ENCODE data around the gene DNHD1.

DNHD1 gene

DNA sequence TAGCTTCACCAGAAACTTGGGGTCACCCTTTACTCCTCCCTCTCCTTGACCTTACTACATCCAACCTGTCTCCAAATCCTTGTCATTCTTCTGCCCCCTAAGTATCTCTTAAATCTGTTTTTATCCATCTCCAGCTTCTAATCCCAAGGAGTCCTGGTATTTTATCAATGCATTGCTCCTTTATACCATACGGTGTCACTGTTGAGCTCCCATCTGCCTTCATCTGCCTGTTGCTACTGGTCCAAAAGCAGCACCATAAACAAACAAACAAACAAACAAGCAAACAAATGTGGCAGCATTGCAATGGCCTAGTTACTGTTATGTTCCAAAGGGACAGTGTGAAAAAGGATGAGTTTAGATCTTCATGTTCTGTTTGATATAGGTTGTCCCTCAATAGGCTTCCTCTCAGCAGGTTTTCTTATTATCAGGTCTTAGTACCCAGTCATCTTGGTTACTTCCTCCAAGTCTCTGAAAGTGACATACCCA is 34.2 kb downstream of the DNHD1 start:
- DNase-seq: peak; percentile 41

DNA sequence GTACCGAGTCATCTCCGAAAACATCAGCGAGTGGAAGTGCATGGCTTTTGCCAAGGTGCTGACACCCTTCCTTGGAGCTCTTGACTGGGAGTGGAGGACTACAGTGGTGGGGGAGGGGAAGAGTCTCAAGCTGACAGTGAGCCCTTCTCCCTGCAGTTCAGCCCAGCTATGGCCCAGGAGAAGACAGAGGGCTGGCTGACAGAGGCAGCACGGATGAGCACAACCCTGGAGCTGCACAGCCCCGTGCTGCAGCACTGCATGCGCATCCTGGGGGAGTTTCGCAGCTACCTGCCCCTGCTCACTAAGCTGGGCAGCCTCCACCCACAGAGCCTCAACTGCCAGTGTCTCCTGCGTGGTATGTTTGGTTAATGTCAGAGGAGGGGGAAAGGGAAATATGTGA is 41.4 kb downstream of the DNHD1 start:
- no peak for DNase-seq

DNA sequence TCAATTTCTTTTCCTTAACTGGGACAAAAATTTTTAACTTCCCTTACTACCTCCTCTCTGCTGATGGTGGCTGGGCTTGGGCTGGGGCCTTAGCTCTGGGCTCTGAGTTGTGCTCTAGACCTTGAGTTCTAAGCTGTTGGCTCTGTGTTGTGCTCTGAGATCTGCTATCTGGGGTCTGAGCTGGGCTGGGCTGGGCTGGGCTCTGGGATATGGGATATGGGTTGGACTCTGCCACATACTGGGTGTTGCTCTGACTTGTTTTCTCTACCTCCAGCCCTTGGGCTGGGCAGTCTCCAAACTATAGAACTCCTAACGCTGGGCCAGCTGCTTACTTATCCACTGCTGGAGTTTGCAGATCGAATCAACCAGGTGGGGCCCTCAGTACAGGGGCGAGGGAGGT is 41.9 kb downstream of the DNHD1 start:
- DNase-seq: no peak

DNA sequence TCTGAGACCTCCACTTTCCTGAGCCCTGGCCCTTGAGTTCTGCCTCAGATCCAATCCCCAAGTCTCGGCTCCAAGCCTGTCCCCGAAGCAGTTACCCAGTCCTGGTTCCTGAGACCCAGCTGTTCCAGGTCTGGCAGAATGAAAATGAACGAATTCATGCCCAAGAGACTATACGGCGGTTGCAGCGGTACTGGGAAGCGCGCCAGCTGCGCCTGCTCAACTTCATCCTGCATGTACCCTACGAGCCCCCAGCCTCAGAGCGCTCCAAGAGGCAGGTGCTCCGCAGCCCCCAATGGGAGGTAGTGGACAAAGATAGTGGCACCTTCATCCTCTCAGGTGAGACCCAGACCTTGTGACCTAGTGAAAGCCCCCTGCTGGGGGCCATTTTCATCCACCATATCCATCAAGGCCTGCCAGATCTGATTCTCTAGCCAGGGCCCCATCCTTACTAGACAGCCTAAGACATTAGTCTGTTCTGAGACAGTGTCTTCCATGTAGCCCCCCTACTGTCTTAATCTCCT is 42.7 kb downstream of the DNHD1 start:
- no peak for DNase-seq

DNA sequence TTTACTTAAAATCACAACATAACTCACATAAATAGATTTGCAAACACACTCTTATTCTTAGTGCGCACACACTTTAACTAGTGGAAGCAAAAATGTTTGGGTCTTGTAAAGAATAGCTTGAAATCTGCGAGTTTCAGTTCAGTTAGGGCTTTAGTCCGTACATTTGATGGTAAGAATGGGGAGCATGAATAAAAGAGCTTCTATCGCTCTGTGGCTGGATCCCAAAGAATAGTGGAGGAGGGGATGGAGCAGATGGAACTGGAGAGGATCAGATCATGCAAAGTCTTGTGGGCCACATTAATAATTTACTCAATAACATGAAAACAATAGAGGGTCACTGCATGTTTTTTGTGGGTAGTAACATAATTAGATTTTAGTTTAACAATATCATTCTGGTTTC is 44.3 kb downstream of the DNHD1 start:
- DNase-seq: no peak

DNA sequence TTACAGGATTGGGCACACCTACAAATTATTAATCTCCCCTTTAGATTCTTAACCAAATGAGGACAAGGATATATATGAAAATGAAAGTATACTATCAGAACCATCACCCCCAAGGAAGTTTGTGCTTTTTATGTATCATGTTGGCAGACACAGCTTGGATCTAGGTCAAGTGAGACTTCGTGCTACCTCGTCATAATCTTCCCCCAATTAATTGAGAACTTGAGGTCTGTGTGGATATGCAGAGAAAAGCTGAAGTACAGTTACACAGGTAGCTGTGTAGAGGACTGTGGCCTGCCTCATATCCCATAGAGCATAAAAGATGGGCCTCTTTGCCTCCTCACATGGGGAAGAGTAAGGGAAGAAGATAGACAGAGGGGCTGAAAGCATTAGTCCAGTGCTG is 45.6 kb downstream of the DNHD1 start:
- DNase-seq: no peak

DNA sequence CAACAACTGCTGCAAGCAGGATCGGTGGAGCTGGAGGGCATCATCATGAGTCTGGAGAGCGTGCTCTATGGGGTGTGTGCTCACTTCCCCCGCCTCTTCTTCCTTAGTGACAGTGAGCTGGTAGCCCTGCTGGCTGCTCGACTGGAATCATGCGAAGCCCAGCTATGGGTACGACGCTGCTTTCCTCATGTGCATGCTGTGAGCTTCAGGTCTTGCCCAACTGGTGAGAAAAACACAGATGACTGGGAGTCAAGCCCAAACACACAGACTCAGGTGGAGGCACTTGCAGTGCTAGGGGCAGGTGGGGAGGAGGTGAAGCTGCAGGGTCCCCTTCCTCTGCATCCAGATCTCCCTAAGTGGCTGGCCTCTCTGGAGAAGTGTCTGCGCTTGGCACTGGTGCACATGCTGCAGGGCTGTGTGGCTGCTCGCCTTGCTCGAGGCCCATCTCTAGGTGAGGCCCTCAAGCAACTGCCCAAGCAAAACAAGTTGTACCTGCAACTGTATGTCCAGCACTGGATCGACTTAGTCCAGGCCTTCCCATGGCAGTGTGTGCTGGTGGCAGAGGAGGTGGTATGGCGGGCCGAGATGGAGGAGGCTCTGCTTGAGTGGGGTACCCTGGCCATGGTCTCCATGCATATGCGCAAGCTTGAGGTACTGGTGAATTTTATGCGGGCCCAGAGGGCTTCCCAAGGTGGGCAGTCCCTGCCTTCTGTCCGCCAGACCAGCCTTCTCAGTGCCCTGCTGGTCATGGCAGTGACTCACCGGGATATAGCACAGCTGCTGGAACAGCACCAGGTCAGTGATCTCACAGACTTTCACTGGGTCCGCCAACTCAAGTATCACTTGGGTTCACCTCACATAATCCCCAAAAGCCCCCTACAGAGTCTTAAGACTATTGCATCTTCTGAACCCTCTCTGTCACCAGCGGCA is 48.1 kb downstream of the DNHD1 start:
- DNase-seq: no peak

DNA sequence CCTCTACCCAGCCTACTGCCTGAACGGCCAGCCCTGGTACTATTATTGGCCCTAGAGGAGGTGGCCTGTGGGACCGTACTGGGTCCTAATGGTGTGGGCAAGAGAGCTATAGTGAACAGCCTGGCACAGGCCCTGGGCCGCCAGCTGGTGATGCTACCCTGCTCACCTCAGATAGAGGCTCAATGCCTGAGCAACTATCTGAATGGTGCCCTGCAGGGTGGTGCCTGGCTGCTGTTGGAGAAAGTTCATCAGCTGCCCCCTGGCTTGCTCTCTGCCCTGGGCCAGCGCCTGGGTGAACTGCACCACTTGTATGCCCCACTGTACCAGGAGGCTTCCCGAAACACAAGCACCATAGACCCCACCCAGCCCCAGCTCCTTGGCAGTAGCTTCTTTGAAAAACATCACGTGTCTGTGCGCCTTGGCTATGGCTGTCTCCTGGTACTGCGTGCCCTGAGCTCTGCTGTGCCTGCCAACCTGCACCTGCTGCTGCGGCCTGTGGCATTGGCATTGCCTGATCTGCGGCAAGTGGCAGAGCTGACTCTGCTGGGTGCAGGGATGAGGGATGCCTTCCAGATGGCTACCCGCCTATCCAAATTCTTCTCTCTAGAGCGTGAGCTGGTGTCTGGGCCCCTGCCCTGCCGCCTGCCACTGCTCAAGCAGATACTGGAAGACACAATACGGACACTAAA is 49.0 kb downstream of the DNHD1 start:
- DNase-seq: no peak

DNA sequence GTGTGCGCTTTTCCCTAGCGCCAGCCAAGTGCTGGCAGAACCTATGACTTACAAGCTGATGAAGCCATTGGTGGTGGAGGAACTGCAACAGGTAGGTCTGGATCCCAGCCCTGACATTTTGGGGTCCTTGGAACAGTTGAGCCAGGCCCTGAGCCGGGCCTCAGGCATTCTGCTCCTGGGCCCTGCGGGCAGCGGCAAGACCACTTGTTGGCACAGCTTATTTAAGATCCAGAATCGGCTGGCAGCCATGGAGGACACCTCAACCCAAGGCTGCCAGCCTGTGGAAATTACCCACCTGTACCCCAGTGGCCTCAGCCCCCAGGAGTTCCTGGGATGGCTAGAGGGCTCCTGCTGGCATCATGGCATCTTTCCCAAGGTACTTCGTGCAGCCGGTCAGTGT is 49.7 kb downstream of the DNHD1 start:
- no peak for DNase-seq

DNA sequence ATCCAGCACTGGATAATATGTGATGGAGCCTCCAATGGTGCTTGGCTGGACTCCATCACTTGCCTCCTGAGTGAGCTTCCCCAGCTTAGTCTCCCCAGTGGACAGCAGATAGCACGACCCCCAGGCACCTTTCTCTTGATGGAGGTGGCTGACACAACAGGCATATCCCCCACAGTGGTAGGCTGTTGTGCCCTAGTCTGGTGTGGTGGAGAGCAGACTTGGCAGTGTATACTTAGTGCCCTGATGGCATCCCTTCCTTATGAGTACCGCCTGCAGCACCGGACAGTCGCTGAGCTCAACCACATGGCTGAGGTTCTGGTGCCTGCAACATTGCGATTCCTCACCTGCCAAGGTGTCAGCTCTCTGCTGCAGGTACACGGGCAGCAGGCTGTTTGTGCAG is 50.1 kb downstream of the DNHD1 start:
- DNase-seq: no peak

DNA sequence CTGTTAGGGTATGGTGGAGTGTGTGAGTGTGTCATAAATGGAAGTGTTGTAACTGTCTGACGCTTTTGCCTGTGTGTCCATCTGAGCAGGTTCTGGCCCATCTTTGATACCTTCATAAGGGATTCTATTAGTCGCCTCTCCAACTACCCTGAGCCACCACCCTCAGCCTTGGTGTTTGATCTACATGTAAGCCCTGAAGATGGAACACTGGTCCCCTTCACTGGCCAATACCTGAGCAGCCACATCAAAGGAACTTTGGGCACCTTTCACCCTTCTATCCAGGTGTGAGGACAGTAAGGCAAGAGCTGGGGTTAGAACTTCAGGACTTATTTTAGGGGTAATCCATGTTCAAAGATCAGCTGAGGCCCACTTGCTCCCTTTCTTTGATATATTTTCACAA is 51.0 kb downstream of the DNHD1 start:
- DNase-seq: no peak

DNA sequence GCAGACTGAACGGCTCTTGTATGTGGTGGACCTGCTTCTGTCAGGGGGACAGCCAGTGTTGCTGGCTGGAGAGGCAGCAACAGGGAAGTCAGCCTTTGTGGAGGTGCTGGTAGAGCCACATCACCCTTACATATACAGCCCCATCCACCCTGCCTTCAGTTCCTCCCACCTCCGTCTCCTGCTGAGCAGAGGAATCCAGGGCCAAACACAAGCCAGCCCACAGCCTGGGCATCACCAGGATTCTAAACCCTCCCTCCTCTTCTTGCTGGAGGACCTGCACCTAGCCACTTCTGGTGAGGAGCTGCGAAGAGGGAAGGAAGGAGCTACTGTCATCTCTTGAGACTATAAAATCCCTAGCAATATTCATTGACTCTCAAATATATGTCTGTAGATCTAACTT is 51.6 kb downstream of the DNHD1 start:
- DNase-seq: no peak

DNA sequence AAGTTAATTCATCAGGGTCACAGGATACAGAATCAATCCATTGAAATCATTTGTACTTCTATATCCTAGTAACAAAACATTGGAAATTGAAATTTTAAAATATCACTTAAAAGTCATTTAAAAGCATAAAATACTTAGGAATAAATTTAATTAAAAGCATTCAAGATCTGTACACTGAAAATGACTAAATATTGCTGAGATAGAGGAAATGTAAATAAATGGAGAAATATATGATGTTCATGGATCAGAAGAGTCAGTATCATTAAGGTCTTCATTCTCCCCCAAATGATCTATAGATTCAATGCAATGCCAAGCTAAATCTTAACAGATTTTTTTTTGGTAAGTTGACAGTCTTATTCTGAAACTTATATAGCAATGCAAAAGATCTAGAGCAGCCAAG is 56.6 kb downstream of the DNHD1 start:
- DNase-seq: no peak

DNA sequence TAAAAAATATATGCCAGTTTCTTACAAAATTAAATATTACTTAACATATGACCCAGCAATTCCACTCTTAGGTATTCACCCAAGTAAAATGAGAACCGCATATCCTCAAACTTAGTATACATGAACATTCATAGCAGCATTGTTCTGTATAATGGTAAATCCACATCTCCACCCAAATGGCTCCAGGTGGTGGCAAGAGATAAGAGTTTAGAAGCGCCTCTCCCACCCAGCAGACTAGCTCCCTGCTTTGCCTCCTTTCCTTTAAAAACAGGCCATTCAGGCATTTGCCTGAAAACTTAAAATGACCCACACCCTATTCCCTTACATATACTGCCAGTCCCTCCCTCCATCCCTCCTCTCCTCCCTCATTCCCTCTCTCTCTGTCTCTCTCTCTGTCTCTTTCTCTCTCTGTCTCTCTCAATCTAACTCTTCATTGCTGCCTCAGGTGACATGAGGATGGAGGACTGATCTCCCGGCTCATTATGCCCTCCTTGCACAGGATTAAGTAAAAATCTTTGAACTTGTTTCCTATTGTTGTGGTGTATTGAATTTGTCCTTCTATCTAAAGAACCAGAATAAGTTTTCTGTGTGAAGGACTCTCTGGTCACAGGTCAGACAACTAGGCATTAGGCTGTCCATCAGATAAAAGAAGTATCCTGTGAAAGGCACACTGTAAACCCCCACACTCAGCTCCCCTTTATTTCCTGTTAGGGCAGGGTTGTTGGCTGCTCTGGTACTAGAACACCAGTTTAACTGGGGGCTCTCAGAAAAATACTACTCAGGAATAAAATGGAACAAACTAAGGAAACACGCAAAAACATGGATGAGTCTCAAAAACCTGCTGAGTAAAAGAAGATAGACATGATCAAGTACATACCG is 58.0 kb downstream of the DNHD1 start:
- no peak for DNase-seq

DNA sequence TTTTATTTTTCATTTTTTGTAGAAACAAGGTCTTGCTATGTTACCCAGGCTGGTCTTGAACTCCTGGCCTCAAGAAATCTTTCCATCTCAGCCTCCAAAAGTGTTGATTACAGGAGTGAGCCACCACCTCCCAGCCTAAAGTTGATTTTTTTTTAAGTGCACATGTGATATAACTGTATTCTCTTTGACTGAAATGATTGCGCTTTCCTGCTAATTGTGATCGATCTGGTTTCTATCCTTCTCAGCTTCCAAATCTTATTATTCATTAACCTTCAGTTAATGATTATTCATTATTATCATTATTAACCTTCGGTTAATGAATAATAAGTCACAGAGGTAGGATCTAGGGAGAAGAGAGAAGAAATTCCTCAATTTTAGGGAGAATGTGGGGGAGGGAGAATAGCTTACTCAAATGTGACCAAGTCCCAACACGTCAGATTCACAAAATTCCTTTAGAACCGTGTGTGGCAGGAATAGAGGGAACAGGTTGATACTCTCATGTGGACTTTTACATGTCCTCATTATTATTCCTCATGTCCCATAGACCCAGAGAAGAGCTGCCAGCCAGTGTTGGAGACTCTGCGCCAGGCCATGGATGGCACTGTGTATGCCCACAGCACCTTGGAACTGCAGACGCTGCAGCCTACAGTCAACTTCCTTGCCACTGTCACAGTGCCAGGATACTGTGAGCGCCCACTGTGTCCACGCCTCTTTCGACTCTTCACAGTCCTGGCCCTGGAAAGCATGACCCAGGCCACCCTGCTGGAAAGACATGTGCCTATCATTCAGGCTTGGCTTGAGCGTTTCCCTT is 59.3 kb downstream of the DNHD1 start:
- DNase-seq: no peak

DNA sequence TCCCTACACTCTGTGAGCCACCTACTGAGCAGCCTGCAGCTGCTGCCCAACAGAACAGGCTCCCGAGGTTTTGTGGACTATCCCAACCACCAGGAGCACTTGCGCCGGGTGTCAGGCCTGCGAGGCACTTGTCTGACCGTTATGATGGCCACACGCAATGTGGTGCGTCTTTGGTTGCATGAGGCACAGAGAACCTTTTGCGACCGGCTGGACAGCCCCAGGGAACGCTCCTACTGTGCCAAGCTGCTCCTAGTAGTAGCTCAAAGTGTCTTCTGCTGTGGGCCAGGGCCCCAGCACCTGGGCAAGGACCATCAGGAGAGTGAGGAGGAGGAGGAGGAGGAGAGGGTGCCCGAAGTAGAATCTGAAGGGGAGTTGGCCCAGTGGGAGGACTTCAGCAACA is 60.0 kb downstream of the DNHD1 start:
- no peak for DNase-seq

DNA sequence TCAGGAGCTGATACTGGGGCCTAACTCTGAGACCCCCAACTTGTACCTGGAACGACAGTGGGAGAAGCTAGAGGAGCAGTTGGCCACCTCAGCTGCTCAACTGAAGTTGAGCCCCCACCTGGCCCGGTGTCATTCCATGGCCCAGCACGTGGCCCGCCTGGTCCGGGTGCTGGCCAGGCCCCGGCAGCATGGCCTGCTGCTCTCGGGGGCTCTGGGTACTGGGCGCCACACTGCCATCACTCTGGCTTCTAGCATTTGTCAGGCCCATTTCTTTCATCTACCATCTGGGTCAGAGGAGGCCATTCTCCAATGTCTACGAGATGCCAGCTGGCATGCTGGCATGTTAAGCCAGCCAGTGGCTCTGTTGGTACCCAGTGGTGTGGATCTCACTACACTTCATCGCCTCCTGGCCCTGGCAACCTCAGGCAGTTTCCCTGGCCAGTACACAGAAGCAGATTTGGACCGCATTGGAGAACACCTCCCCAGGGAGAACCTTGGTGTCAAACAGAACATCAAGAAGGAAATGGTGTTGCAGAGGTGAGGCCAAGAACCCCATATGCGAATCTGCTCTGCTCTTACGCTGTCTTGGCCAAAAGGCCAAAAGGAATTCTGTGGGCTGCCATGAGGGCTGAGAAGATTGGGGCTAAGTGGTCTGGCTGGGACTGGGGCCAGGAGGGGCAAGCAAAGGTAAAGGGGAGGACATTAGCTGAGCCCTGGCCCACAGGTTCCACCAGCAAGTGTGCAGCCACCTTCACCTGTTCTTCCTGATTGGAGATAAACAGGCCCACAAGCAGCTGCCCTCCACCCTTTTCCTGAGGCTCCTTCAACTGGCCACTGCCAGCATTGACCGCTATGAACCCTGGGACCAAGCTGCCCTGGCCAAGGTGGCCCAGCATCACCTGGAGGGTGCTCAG is 60.9 kb downstream of the DNHD1 start:
- no peak for DNase-seq

DNA sequence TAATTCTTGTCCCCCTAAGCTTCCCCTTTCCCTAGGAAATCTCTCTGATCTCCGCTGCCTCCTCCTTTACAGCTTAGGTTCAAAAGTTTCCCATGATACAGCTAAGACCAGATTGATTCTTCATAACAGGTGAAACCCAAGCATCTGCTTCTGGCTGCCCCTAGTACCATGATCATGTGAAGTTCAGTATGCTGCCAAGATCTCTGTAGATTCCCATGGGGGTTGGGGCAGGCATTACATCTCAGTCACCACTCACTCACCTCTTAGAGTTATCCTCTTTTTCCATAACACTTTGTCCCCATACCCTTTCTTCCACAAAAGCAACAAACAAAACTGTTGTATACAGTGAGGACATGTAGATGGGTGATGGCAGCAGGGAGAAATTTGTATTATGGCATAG is 62.3 kb downstream of the DNHD1 start:
- no peak for DNase-seq

DNA sequence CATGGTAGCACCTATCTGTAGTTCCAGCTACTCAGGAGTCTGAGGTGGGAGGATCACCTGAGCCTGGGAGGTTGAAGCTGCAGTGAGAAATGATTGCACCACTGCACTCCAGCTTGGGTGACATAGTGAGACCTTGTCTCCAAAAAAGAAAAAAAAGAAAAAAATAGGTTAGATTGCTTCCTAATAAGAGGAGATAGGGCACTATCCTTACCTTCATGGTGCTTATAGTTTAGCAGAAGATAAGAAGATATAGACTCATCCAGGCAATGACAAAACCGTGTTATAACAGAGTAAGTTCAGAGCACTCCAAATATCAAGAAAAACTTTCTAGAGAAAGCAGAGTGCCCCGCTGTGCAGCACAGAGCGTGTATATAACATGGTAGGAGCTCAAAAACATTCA is 64.2 kb downstream of the DNHD1 start:
- no peak for DNase-seq

DNA sequence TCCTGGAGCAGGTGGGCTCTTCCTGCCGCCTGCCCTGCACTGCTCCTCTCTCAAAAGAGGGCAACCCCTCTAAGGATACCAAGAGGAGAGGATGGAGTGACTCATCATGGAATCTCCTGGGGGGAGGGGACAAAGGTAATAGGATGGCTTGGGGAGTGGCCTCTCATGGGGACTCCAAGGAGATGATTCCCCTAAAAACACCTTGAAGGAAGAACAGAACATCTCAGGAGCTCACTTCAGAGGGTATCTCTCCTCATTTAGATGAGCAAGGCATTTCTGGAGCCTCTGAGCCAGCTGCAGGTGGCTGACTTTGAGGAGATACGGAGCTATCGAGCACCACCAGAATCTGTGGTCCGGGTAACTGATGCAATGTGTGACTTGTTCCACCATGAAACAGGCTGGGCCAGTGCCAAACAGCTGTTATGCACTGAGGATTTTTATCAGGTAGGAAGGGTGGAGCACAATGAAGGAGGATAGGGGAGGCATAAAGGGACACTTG is 66.1 kb downstream of the DNHD1 start:
- no peak for DNase-seq

DNA sequence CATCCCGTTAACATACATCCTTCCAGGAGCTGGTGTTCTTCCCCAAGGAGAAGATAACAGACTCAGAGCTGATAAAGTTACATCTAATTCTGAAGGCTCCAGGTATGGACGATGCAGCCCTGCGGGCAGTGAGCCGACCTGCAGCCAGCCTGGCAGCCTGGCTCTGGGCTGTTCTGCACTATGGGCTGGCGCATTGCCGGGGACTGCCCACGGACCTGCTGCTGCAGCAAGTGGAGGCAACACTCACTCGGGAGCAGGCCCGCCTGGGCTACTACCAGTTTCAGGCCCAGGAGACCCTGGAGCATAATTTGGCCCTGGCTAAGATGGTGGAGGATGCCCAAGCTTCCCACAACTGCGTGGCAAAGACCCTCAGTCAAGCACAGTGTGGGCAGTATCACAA is 66.6 kb downstream of the DNHD1 start:
- no peak for DNase-seq
